Caco-2 (cell line): ENCODE results near the gene IRS1. TPM values are rescaled to one million over a fixed set of nuclear protein-coding genes. Genes with fewer than 3 reads are reported as not detected.

Experiments
- BruUV-seq: library from RNA; stranded (reverse); fragments of 400-500 nt; replicated peaks from 2 replicates; lab custom pipeline; 2021; lab: Mats Ljungman, UMichigan
- CTCF ChIA-PET: fragments of 300-600 bp; sonication (Branson Sonifier 250); formaldehyde crosslinking; loops from one replicate; lab custom pipeline; 2022; ENCODE audit warnings: antibody characterized with exemption; lab: Charles Lee
- POLR2A ChIA-PET: fragments of 300-600 bp; sonication (Branson Sonifier 250); formaldehyde crosslinking; loops from one replicate; lab custom pipeline; 2022; ENCODE audit warnings: antibody characterized with exemption; lab: Charles Lee
- DNase-seq, 2 experiments: peaks; one replicate each; pipeline versions ENCODE4 v3.0.0 to v3.0.0-alpha.2; 2020 to 2022
- H3K27me3 ChIP-seq: replicated peaks from 2 replicates; pipeline ENCODE4 v1.6.0; 2011; ENCODE audit warnings: low read length; ENCODE audit not compliant: control insufficient read depth, insufficient read depth
- H3K36me3 ChIP-seq: 2 replicates; pipeline ENCODE4 v1.5.1; 2011; ENCODE audit warnings: low read length; ENCODE audit not compliant: control insufficient read depth, insufficient read depth
- H3K4me1 ChIP-seq: fragments of 250-450 bp; sonication (Bioruptor Pico); 2 replicates; pipeline ENCODE4 v1.5.1; 2020; ENCODE audit warnings: mild to moderate bottlenecking
- H3K4me3 ChIP-seq: 2 replicates; pipeline ENCODE4 v1.5.1; 2011; ENCODE audit warnings: low read depth, mild to moderate bottlenecking, control low read depth, low read length
- H3K9me3 ChIP-seq: fragments of 250-450 bp; sonication (Bioruptor Pico); 2 replicates; pipeline ENCODE4 v1.5.1; 2020; ENCODE audit warnings: mild to moderate bottlenecking, moderate library complexity
- H3K27ac Mint-ChIP-seq: one replicate; pipeline ENCODE4 v1.8.0; 2022; ENCODE audit warnings: mixed read lengths; ENCODE audit not compliant: unreplicated experiment
- H3K27me3 Mint-ChIP-seq: one replicate; pipeline ENCODE4 v1.8.0; 2022; ENCODE audit warnings: mixed read lengths; ENCODE audit not compliant: insufficient read depth, unreplicated experiment
- H3K36me3 Mint-ChIP-seq: one replicate; pipeline ENCODE4 v1.8.0; 2022; ENCODE audit warnings: mild to moderate bottlenecking, mixed read lengths; ENCODE audit not compliant: insufficient read depth, unreplicated experiment
- H3K4me1 Mint-ChIP-seq: one replicate; pipeline ENCODE4 v1.8.0; 2022; ENCODE audit warnings: low read depth, mixed read lengths; ENCODE audit not compliant: unreplicated experiment
- H3K4me3 Mint-ChIP-seq: one replicate; pipeline ENCODE4 v1.8.0; 2022; ENCODE audit warnings: mild to moderate bottlenecking, moderate library complexity, mixed read lengths; ENCODE audit not compliant: unreplicated experiment
- H3K9me3 Mint-ChIP-seq: one replicate; pipeline ENCODE4 v1.8.0; 2022; ENCODE audit warnings: mixed read lengths; ENCODE audit not compliant: unreplicated experiment
- intact Hi-C: fragments of 100-400 bp; cut with micrococcal nuclease; formaldehyde crosslinking; loops from one replicate; pipeline ENCODE4 v1.10.0; 2022; ENCODE audit not compliant: unreplicated experiment
- total RNA-seq: library from RNA; stranded (reverse); gene quantifications from 2 replicates; pipeline ENCODE4 v1.2.3, GENCODE V29; 2022
- TF ChIP-seq, protein P1 (sequence below), 2 experiments: fragments of 200-600 bp in 1 of 2; IDR thresholded peaks; 1 replicate in 1 of 2; 2 replicates in 1 of 2; pipeline versions ENCODE4 v1.5.1 to v1.8.0; 2011 to 2022; ENCODE audit warnings: antibody characterized with exemption in 1 of 2, control low read depth in 1 of 2, inconsistent platforms in 1 of 2, low read depth in 1 of 2, low read length in 1 of 2, mild to moderate bottlenecking in 1 of 2, moderate library complexity in 1 of 2; ENCODE audit not compliant: insufficient read depth in 1 of 2, severe bottlenecking in 1 of 2, unreplicated experiment in 1 of 2

The IRS1 gene
- total RNA-seq, 1 experiment from 2014 or later = 27.9 TPM

DNA sequence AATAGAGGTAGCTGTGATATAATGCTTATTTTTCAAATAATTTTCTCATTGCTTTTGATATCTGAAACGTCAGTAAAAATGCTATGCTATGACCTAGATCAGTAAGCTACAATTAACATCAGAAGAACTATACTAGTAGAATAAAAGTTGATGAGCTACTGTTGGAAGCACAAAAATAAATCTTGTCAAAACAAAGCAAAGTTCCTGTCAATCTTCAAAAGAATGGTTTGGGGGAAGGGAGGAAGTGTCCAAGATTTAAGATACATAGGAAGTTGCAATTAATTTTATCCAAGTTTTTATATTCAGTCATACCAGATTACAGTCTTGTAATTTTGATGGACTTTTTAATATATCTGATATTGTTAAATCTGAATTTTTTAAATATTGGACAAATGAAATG is 19.2 kb downstream of the IRS1 start:
- intact Hi-C loops = no loop called here
- no peak overlapping the region for H3K4me3 Mint-ChIP-seq
- ChIA-PET CTCF (no interaction called here), POLR2A (no interaction called here)
- TF ChIP-seq, protein P1, sequence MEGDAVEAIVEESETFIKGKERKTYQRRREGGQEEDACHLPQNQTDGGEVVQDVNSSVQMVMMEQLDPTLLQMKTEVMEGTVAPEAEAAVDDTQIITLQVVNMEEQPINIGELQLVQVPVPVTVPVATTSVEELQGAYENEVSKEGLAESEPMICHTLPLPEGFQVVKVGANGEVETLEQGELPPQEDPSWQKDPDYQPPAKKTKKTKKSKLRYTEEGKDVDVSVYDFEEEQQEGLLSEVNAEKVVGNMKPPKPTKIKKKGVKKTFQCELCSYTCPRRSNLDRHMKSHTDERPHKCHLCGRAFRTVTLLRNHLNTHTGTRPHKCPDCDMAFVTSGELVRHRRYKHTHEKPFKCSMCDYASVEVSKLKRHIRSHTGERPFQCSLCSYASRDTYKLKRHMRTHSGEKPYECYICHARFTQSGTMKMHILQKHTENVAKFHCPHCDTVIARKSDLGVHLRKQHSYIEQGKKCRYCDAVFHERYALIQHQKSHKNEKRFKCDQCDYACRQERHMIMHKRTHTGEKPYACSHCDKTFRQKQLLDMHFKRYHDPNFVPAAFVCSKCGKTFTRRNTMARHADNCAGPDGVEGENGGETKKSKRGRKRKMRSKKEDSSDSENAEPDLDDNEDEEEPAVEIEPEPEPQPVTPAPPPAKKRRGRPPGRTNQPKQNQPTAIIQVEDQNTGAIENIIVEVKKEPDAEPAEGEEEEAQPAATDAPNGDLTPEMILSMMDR (IDR thresholded peaks at IDR 0.05; ENCODE audit: insufficient read depth in 1 of 2, low read depth in 1 of 2, low read length in 1 of 2, severe bottlenecking in 1 of 2, unreplicated experiment in 1 of 2) = no peak
- Histone ChIP-seq H3K9me3 (no peaks in the 10 kb centered on the region), H3K4me1 (no peaks in the 10 kb centered on the region), H3K4me3 (no peak overlapping the region), H3K27me3 (no peaks in the 10 kb centered on the region), H3K36me3 (peaks cover 3% of the 10 kb centered on the region; the same call in 1 of the 2 replicates)
- H3K36me3 Mint-ChIP-seq = peaks cover 26% of the 10 kb centered on the region
- no peaks in the 10 kb centered on the region for H3K27me3 Mint-ChIP-seq
- no peaks in the 10 kb centered on the region for H3K9me3 Mint-ChIP-seq
- no peak for DNase-seq
- BruUV-seq = no TSS peak
- no peaks in the 10 kb centered on the region for H3K4me1 Mint-ChIP-seq
- no peak overlapping the region for H3K27ac Mint-ChIP-seq

DNA sequence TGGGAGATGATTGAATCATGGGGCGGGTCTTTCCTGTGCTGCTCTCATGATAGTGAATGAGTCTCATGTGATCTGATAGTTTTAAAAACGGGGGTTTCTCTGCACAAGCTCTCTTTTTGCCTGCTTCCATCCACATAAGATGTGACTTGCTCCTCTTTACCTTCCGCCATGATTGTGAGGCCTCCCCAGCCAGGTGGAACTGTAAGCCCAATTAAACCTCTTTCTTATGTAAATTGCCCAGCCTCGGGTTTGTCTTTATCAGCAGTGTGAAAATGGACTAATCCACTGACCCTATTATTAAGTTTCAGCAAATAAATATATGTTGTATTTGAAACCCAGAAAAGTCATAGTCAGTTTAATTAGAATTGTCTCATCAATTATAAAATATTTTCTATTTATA is 22.0 kb downstream of the IRS1 start:
- H3K36me3 Mint-ChIP-seq = peaks cover 23% of the 10 kb centered on the region
- H3K9me3 ChIP-seq = peaks cover 5% of the 10 kb centered on the region; the same call in 1 of the 2 replicates
- POLR2A ChIA-PET = no interaction called here
- intact Hi-C loops = no loop called here
- H3K9me3 Mint-ChIP-seq = peaks cover 15% of the 10 kb centered on the region
- TF ChIP-seq, protein P1 (IDR thresholded peaks at IDR 0.05; ENCODE audit: insufficient read depth in 1 of 2, low read depth in 1 of 2, low read length in 1 of 2, severe bottlenecking in 1 of 2, unreplicated experiment in 1 of 2) = no peak
- no peak overlapping the region for H3K4me3 ChIP-seq
- CTCF ChIA-PET = no interaction called here
- no peak overlapping the region for H3K4me3 Mint-ChIP-seq
- H3K27me3 ChIP-seq = no peaks in the 10 kb centered on the region
- no peaks in the 10 kb centered on the region; the same call in 1 of the 2 replicates for H3K36me3 ChIP-seq
- no TSS peak for BruUV-seq
- peaks cover 20% of the 10 kb centered on the region for H3K4me1 Mint-ChIP-seq
- no peaks in the 10 kb centered on the region for H3K27me3 Mint-ChIP-seq
- H3K27ac Mint-ChIP-seq = no peak overlapping the region
- DNase-seq = no peak
- H3K4me1 ChIP-seq = peaks cover 22% of the 10 kb centered on the region

DNA sequence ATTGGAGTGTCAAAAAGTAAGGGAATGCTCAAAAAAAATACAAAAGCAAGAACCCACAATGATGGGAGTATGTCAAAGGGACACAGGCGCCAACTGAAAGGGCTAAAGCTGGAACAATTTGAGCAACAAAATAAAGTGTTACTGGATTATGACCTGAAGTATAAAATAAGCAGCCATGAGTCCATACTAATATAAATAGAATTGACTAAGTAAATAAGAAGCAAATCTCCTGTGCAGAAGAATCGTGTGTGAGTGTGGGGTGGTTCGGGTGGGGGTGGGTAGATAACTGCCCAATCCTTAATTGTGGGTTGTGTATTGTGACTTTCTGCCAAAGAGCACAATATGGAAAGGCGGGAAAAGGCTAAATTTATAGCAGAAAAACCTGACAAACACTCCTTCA is 23.5 kb downstream of the IRS1 start:
- intact Hi-C loops = no loop called here
- H3K27ac Mint-ChIP-seq = no peak overlapping the region
- no TSS peak for BruUV-seq
- Histone ChIP-seq H3K36me3 (no peaks in the 10 kb centered on the region; the same call in 1 of the 2 replicates), H3K27me3 (no peaks in the 10 kb centered on the region), H3K4me1 (peaks cover 35% of the 10 kb centered on the region), H3K4me3 (no peak overlapping the region), H3K9me3 (peaks cover 5% of the 10 kb centered on the region; the same call in 1 of the 2 replicates)
- H3K9me3 Mint-ChIP-seq = peaks cover 15% of the 10 kb centered on the region
- POLR2A ChIA-PET = no interaction called here
- CTCF ChIA-PET = no interaction called here
- no peak overlapping the region for H3K4me3 Mint-ChIP-seq
- H3K4me1 Mint-ChIP-seq = peaks cover 20% of the 10 kb centered on the region
- H3K27me3 Mint-ChIP-seq = no peaks in the 10 kb centered on the region
- no peak for DNase-seq
- peaks cover 23% of the 10 kb centered on the region for H3K36me3 Mint-ChIP-seq
- TF ChIP-seq, protein P1 (IDR thresholded peaks at IDR 0.05; ENCODE audit: insufficient read depth in 1 of 2, low read depth in 1 of 2, low read length in 1 of 2, severe bottlenecking in 1 of 2, unreplicated experiment in 1 of 2) = no peak
